Hypothalamus (tissue), 51 donors: ENCODE results near the gene EFNA5.

Experiments
- DNase-seq, 51 donors: peaks; one replicate each; lab custom pipeline; 2025; lab: John Stamatoyannopoulos, UW

EFNA5 gene

DNA sequence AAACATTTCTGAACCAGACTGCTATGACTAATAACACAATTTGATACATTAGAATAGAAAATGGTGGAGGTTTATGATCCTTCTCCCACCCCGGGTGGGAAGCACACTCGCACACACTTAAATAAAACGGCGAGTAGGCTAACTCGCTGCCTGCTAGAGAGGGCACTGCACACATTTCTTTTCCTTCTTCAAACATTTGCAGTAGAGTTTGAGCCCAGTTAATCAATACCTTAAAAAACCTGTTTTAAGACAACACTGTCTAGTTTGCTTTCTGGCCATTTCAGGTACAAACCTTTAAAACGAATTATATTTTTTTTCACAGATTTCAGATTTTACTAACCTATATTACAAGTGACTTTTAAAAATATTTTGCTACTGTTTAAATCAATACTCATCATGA is 63.5 kb downstream of the EFNA5 start:
- no peak for DNase-seq

DNA sequence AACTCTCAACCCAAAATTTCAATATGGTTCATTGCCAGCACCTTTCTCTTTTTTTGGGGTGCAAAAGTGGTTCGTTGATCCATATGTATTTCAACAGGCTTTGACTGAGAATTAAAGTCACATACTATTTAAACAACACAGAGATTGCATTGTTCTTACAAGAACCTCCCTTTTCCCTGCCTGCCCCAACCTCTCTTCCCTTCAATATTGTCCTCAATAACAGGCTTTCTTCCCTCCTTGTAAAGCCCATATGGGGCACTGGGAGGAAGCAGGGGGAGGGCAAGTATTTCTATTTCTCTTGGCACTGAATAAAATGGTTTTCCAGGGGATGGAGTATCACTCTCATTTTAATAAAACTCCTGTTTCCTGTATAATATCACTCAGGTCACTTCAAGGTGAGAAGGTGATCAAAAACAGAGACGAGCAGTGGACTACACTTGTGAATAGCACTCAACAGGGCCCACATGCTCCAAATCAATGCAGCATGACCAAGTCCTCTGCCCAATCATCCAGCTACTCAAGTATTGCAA is 65.1 kb downstream of the EFNA5 start:
- DNase-seq, result no peak

DNA sequence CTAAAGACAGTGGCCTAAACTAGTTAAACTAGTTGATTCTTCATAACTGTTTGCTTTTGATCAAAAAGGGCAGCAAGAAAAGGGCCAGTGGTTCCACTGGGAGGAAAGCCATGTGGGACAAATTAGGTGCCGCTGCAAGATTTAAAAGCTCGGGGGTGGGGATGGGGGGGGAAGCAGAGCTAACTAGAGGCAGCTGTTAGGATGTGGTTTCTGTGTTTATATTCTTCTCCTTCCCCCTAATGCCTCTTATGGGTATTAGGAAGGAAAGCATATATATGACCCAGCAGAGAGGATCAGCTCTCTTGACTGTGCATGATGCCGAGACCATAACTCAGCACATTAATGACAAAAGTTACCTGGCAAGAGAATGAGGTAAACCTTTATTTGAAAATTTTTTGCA is 65.7 kb downstream of the EFNA5 start:
- DNase-seq, result no peak

DNA sequence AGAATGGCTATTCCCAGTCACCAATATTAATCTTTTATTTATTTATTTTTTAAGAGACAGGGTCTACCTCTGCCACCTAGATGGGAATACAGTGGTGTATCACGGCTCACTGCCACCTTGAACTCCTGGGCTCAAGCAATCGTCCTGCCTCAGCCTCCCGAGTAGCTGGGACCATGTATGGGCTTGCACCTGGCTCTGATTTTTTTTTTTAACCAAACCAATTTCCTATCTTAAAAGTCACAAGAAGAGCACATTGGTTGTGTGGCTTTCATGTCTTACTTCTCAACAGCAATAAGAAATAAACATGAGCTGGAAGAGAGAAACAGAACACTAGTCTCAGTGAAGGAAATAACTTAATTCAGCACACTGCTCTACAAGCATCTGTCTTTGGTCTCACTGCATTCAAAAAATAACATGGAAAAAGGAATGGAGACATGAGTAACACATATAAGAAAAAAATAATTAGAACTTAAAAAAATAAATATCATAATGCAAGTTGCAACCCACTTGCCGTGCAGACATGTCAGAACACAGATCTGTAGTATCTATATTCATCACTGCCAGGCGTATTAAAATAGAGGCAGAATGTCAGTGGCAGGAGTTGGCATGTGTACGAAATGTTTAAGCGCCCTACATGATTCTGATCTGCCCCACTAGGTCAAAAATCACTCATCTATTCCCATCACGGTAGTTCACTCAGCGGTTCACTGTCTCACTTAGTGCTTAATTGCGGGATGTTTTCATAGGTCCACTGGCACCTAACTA is 66.4 kb downstream of the EFNA5 start:
- no peak for DNase-seq

DNA sequence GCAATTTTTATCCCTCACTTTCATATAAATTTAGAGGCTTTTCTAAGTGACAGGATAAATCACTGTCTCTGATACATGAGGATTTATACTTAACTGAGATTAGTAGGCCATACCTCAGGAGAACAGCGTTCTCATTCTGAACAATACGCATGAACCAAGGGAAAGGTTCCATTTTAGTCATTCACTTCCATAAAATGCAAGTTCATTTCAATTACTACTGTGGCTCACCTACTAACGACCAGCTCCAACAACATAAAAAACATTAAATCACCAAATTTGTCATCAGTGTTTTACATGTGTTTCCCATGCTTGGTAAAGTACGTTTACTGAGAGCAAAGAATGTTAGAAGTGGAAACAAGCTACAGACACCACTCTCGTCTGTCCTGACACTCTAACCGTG is 67.4 kb downstream of the EFNA5 start:
- no peak for DNase-seq

DNA sequence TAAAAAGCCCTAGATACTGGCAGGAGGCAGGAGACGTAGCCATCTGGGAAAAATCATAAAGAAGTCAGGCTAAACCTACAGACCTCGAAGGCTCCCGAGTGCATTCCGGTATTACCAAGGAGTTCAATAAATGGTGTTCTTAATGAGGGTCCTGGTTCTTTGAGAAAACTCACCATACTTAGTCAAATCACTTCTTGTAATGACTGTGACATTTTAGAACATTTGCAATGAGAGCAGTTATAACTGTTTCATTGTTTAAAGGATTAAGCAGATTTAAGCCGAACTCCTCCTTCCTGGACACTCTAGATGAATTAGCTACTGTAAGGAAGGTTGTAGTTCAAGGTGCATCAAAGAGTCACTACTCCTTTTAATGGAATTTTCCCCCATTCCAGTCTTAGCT is 67.8 kb downstream of the EFNA5 start:
- no peak for DNase-seq

DNA sequence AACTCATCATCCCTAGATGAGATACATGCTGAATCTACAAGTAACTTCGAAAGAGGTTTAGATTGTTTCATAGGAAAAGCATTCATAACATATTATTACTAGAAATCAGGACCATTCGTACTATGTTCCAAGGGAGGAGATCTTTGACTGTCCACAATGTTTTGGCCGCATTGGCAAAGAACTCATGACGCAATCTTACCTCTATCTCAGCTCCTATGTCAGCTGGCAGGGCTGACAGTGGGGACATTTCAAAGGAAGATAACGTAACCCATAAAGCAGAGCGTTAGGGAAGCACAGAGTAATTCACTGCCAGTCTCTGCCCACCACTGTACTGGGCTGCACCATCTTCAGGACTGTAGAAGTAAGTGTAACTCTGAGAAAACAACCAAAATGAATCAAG is 69.7 kb downstream of the EFNA5 start:
- DNase-seq, result no peak

DNA sequence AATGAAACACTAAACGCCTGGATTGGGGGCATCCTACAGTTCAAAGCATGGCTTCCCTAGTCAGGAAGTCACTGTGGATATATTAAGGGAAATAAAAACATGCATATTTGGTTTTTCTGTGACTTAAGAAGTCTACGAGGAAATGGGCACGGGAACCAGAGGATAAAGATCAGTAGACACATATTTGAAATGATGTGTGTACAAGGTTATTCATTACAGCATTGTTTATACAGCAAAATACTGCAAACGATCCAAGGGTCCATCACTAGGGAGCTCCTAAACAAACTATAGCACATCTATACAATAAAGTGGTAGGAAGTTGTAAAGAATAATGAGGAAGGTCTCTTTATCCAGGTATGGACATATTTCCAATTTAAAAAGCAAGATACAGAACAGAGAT is 71.8 kb downstream of the EFNA5 start:
- no peak for DNase-seq

DNA sequence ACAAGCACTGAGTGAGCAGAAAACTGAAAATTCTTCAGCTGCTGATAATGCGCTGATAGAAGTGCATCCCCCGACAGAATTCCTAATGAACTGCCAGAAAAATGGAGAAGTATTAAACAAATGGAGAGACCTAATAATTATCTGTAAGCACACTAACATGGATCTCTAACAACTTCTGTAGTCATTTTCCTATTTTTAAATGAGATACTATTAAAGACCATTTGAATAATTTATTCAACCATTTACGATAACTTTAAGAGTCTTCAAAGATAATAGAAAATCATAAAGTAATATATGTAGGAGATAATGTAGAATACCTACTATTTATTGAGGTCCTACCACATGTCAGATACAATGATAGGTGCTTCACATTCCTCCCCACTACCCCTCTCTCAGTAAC is 72.9 kb downstream of the EFNA5 start:
- no peak for DNase-seq

DNA sequence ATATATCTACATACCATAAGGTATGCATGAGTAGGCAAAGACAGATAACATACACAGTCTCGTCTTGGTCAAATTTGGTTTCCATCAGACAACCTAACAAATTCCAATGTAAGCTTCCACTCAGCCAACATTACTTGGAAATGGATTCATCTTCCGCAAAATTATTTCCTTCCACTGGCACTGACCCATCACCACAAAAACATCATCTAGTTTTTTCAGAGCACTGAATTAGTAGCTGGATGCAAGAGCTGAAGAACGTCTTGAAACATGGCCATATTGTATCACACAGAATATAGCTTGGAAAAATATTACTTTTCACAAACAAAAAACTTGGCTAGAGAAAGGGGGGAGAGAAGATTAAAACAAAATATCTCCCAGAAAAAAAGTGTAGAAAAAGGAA is 73.5 kb downstream of the EFNA5 start:
- DNase-seq, result no peak

DNA sequence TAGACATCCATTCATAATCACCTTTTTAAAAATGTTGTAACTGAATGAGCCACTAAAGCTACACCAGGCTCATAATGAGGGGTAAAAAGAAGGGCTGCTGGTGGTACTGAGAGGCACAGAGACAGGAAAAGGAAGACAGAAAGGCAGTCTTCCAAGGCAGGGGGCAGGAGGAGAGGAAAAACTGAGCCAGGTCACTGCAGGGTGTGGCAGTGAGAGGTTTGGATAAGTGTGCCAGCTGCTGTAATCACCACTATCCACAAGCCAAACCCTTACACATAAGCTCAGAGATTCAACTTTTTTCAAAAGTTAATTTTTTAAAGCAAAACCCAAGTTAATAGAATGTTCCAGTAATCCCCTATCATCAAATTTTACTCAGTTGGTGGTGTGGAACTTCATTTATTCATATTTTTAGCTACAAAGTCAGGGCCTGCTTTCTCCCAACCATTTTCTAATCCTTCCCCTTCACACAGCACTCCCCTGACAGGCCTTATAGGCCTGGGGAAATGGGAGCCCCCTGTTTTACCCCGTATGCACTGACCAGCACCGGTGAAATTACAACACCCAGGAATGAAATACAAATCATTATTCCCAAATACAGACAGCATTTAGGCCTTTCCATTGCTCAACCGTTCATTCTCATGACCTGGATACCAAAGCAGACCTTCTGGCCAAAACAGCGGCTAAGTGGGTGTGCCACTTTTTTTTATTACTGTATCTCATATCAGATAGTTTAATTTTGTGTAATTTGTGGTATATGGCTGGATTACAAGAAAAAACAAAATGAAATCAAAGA is 76.3 kb downstream of the EFNA5 start:
- no peak for DNase-seq

DNA sequence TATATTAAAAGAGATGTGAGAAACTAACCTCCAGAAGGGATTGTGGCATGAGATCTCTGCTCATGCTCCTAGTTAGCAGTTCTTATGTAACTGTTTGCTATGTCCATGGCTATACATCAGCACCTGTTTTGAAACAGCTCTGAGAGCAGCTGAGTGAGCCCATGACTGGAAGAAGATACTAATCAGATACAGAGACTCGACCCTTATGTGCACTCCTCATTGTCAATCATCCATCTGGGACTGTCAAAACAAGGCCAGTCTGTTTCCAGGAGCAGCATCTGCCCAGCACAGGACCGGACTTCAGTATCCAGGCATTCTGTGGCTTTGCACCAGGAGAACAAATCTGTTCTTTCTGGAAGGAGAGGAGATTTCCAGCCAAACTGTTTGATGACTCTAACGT is 77.7 kb downstream of the EFNA5 start:
- no peak for DNase-seq

DNA sequence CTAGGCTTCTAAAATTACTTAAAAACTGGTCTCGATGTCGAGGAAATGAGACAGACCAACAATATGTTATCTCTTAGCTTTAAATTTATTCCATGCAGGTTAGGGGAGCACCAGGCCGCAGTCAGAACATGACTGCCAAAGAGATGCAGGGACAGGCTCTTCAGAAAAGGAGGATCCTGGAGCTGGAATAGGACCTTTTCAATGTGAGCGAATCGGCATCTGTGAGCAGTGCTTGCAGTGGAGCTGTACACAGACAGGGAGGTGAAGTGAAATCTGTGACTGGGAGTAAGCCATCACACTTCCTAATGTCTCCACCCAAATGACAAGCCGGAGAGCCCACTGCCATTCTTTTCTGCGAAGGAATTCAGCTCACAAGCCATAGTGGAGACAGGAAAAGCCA is 78.2 kb downstream of the EFNA5 start:
- DNase-seq, result no peak

DNA sequence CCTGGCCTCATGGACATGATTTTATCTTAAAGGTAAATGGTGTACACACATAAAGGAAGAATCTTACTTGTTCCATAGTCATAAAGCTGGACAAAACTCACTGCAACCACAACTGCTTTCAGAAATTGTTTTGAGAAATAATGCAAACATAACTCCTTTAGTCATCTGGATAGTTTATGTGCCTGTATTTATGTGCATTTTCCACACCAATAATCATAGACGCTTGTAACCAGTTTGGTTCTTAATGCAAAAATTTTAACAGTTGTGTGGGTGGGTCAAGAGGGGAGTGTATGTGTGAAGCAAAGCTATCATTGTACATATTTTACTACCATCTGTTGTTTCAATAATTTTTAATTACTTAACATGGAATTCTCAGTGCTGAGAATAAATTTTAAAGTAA is 80.1 kb downstream of the EFNA5 start:
- DNase-seq, result no peak

DNA sequence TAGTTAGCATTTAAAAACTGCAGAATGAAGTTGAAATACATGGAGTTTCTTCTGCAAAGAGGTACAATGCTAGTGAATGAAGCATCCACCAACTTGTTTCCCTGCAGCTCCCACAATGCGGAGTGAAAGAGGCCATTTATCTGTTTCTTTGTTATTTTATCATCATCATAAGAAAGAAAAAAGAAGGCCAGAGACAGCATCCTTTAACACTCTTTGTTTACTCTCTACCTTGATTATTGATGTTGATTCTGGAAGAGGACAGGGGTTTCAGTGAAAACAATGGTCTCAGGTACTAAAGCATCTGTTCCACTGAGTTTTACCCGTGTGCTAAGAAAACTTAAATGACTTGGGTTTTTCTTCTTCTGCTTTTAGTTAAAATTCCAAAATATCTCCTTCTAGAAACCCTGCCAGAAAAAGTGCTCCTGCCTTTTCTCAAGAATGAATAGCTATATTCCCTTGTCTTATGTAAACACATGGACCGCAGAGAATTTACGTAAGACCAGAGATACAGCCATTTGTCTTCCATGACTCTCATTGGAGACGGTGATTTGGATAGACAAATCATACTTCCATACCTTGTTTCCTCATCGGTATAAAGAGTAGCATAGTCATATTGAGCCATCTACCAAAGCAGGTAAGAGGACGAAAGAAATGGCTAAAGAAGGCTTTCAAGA is 81.1 kb downstream of the EFNA5 start:
- DNase-seq, result no peak

DNA sequence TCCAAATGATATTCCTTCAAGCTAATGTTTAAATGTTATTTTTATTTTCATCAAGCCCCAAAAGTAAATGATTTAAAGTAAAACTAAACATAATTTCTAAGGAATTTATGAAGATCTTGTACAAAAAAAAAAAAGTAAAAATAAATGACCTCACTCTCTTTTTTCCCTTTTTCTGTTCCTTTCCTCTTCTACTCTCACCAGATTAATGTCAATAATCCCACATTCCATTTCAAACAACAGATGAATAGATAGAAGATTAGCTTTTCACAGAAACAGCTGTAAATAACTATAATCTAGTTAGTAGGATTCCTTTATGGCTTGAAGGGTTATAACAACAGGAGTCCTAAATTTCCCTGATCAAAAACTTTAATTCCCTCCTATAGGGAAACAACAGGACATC is 88.1 kb downstream of the EFNA5 start:
- DNase-seq, result no peak

DNA sequence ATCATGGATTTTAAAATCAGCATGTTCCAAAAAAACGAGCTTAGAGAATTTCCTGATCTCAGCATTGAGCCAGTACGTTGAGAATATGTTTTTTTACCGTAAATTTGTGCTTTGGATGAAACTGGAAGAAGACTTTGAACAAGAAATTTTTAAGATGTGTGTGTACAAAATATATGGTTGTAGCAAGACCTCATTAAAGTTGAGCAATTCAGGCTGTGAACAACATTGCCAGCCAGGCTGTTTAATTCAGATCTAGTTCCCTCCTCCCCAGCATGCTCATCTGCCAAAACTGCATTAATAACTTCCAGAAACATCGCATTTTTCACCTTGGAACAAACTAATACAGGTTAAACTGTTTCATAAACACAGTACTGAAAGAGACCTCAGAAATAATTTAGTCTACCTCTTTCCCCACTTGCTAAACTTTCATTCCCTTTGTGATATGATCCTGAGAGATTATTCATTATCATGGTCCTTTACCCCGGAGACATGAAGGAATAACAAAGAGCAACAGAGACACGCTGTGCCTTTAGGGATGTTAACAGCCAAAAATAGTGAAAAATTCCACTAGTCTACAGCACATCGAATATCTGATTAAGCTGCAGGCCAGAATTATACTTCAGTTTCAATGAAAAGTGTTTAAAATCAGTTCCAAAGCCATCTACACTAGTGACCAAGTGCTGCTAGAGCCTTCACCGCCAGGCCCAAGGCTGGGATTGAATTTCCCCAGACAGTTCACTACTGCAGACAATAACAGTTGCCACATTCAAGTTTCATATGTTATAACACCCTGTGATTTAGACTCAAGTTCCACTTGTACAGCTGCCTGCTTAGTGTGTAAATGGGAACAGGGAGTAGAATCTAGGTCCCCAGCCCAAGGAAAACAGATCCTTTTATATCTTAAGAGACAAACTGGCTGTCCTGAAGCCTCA is 89.6 kb downstream of the EFNA5 start:
- DNase-seq, result no peak

DNA sequence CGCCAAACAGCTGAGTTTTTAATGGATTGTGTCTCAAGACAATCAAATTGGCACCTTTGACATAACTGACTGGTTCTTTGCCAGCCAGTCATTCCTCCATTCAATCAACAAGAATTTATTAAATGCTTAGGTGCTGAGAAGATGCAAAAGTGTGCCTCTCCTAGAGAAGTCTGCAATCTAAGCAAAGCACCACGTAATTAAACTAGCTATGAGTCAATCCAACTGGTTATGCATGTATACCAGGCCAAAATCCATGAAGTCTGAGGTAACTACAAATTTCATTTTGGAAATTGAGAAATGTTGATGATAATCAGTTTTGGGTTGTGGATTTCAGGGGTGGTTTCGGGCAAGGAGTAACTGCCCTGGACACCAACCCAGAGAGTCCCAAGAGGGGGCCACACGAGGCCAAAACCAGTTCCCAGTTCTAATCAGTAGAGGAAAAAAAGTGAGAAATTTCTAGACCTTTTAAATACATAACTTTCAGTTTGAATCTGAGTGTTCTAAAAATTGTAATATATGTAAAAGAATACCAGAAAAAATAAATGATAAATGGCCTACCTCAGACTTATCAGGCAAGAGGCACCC is 92.6 kb downstream of the EFNA5 start:
- no peak for DNase-seq

DNA sequence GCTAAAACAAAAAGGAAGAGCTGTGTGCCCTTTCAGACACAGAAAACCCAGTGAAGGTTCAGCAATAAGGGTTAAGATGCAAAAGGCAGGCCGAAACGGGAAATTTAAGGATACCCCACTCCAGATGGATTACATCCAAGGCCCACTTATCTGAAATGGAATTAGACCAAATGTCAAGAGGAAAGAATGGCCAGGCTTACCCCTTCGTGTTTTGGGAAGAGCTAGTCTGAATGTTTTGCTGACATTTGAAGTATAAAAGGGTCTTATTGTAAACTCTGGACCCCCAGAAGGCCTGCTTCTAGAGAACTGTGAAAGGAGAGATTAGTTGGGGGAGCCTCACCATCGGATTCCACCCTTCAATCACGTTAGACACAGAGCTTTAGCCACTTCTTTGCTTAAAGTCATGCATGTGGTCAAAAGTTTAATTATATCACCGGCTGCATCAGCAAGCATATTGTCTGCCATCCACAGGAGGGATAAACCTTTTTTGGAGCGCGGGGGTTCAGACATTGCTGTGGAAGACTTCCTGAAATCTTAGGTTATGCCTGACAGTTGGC is 93.3 kb downstream of the EFNA5 start:
- no peak for DNase-seq
